Islet of Langerhans (tissue), 1 donor: ENCODE measurements around the gene MGMT.

Experiments
- FAIRE-seq: peaks from one replicate; lab custom pipeline; 2011; peaks lifted over from hg19 to GRCh38; lab: Jason Lieb, UNC

The MGMT gene

GRCh38 chr10:129455625-129456024, 11.4 kb upstream of the MGMT start:
- FAIRE-seq, result no peak

- no peak for FAIRE-seq
Observed at GRCh38 chr10:129459762-129460539, 7.1 kb upstream of the MGMT start.

DNA sequence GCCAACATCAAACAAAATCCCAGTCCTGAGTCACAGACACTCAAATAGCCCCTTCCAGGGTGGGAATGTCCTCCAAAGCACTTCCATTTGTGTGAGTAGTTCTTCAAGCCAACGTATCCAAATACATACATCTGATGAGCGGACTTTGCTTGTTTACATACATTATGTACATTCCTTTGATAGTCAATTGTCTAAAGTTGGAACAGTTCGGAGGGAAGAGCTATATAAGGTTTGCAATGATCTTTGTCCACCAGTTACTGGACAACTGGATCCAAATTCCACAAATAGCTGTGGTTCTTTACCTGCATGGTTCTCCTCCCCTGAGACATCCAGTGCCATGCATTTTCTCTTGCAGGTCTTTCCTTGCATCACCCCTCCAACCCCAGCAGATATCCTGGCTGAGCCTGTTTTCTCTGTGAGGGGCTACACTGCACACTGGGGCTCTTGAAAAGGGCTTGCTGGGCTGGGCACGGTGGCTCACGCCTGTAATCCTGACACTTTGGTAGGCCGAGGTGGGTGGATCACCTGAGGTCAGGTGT, 4.7 kb upstream of the MGMT start:
- FAIRE-seq, result no peak

DNA sequence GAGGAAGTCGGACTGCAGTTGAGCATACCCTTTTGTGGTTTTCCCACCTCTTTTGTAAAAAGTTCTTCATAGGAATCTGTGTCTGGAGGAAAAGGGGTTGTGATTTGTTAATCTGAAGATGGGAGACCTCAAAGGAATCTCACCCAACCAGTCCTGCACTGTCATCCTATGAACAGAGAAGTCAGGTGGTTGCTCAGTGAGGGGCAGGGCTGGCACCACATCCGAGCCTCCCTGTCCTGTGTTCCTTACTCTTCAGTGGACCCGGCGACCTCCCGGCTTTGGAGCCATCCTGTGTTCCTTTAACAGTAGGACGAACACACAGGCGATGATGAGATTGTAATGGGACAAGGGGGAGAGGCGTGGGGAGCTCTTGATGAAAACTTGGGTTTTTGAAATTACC, 2.8 kb upstream of the MGMT start:
- no peak for FAIRE-seq

- no peak for FAIRE-seq
Observed at GRCh38 chr10:129465796-129466702, 992 bp upstream of the MGMT start.

DNA sequence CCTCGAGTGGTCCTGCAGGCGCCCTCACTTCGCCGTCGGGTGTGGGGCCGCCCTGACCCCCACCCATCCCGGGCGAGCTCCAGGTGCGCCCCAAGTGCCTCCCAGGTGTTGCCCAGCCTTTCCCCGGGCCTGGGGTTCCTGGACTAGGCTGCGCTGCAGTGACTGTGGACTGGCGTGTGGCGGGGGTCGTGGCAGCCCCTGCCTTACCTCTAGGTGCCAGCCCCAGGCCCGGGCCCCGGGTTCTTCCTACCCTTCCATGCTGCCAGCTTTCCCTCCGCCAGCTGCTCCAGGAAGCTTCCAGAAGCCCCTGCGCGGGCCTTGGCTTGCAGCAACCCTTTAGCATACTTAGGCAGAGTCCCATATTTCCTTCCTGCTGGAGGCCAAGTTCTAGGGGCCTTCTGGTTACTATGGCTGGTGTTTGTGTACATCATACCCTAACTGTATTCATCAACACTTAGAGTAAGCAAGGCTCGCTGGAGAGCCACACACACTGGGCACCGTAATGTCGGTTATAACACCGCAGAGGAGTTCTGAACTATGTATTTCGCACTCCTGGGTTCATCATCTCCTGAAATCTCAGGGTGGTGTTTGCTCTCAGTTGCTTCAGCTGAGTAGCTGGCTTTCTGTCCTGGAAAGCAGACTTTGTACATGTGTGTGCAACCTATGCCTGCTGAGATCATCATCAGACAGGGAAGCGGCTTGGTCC, 471 bp downstream of the MGMT start:
- no peak for FAIRE-seq

DNA sequence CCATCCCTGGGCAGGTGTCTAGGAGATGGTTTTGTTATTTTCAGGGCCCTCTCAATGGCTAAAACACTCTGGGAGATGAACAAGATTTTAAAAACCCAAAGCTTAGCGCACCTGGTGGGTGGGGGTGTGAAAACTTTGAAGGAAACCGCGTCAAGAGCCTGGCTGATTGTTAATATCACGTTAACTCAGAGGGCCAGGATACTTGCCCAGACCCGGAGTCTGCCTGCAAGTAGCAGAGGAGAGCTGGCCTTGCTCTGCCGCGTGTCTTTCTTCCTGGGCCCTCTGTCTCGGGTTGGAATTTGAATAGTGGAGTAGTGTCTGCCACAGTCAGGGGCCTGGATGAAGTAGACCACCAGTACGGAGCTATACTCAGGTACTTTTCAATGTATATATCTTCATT, 1.1 kb downstream of the MGMT start:
- no peak for FAIRE-seq

- no peak for FAIRE-seq
Observed at GRCh38 chr10:129470103-129470851, 3.2 kb downstream of the MGMT start.

DNA sequence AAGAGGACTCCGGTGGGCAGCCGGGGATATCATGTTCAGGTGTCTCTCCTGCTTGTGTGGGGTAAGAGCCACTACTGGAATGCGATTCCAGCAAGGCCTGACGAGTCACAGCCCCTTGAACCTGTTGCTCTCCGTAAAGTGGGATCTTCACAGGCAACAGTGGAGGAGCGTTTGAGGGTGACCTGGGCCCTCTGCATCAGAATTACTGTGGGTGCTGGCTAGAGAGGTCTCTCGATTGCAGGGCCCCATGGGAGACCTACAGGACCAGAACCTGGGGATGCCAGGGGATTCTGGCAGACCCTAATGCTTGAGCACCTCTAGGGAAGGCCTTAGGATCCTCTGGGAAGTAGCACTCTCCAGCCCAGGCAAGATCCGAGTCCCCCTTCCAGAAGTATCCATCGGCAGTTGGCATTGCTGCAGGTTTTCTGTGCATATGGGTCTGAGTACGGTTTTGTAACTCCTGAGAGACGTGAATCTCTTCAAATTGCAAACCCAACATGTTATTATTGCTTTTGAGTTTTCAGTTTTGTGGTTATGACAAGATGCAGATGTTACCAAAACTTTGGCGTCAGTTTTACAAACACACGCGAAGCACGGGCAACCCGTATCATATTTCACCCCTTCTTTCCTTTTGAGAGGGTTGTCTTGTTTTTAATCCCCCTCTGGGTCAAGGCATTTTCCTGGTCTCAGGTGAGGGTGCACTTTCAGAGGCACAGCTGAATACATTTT, 4.6 kb downstream of the MGMT start:
- no peak for FAIRE-seq

DNA sequence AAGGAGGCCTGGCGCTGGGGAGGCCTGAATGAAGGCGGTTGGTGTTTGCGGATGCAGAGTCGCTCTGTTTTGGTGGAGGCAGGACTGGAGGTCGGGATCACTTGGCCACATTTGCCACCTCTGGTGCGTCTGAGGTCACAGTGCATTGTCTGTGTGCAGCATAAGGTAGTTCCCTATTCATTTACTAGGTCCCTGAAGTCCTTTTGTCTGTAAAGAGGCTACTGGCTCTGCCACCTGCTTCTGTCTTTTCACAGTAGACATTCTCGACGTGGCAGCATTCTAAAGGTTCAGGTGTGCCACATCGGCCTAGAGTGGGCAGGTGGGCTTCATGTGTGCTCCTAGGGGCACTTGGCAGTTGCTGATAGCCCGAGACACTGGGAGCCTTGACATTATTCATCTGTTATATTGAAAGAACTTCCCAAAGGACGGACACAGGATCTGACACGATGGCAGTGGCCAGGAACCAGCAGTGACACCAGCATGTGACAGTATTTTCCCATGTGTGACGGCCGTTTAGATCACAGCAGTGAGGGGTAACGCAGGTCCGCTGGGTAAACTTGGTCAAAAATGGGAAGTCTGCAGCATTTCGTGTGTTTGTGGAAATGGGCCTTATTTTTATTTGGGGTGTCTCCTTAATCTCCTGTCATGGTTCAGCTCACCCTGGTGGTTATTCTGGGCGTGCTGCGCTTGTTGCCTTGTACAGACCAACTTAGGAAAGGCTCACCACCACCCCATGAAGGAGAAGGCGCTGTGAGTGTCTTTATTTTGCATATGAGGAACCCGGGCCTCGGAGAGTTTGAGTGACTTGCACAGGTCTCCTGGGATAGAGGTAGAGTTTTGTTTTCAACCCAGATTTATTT, 5.9 kb downstream of the MGMT start:
- no peak for FAIRE-seq

DNA sequence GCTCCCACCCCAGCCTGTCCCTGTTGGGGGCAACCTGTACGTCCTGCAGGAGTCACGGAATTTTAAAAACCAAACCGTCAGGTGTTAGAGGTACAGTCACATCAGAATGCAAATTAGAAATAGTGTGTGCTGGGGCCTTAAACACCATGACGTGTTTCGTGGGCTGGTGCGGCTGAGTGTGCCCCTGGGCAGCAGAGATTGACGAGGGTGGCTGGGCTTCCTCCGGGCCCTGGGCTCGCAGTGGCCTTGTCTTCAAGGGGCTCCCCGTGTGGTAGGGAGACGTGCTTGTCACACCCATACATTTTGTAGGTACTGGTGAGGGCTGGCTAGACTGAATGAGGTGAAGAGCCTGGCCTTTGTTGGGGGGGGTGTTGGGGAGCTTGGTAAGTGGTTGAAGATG, 7.6 kb downstream of the MGMT start:
- FAIRE-seq, result no peak

DNA sequence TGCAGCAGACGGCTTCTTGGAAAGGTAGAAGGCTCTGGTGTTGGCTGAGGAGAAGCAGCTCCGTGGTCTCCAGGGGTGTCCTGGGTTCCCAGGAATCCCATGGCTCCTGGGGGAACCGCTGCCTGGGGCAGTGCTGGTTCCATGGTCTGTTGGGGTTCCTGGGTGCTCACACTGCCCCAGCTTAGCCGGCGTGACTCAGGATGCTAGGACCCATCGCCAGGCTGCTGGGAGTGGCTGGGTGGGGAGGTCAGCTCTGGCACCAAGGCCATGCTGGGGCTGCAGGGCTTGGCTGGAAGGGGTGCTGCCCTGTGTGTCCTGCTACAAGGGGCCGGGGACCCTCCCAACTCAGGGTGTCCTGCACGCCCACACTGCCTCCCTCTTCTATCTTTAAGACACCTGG, 9.4 kb downstream of the MGMT start:
- FAIRE-seq, result no peak

- no peak for FAIRE-seq
Observed at GRCh38 chr10:129477051-129477450, 10.0 kb downstream of the MGMT start.

- FAIRE-seq, result no peak
Observed at GRCh38 chr10:129481641-129482040, 14.6 kb downstream of the MGMT start.

- no peak for FAIRE-seq
Observed at GRCh38 chr10:129483430-129484010, 16.5 kb downstream of the MGMT start.

DNA sequence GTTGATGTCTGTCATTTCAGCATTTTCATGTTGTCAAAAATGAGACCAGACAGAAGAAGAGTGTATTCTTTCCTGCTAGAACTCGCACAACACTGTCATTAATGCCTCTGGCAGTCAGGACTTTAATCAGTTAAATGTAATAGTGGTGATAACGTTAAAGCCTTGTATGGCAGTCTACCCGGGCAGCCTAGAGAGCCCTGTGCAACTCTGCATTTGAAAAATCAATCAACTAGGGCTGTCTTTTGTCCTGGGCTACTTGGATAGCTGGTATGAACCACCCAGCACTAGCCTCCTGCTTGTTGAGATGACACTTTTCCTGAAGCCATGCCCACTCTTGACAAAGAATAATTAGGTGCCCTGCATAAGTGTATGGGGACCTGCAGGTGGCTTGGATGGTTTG, 19.8 kb downstream of the MGMT start:
- no peak for FAIRE-seq

GRCh38 chr10:129491123-129491734, 24.2 kb downstream of the MGMT start:
- peak; percentile 5 for FAIRE-seq

GRCh38 chr10:129494176-129494575, 27.1 kb downstream of the MGMT start:
- no peak for FAIRE-seq

DNA sequence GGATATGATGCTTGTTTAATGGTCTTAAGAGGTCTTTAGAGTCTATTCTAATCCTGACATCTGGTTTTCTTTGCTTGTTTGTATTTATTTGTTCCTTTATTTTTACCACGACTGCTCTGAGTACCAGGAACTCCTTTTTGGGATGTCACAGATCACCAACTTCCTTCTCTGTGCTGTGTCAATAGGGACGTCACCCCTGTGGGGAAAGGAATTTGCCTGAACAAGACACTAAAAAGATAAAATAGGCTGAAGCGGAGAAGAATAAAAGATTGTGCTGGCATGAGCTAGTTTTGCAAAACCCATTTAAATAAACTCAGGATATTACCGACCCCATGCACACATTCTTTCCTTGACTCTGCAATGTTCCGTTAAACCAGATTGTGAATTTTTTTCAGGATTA, 27.7 kb downstream of the MGMT start:
- FAIRE-seq, result no peak
